Natural killer cell (primary cell): ENCODE results near the gene TBC1D10A. TPM values are rescaled to one million over a fixed set of nuclear protein-coding genes. Genes with fewer than 3 reads are reported as not detected.

Experiments used
- ATAC-seq, 3 donors: fragments of 150-1000 bp in 2 of 3; fragments of 200-7000 bp in 1 of 3; cut with Tn5 transposase; 1 replicate in 1 of 3; 2 replicates in 2 of 3; pipeline ENCODE4 v1.10.0; 2021; ENCODE audit warnings: mild to moderate bottlenecking in 2 of 3, moderate library complexity in 2 of 3
- DNase-seq, 2 donors: peaks; one replicate each; pipeline versions ENCODE4 v3.0.0 to v3.0.0-alpha.2; 2013 to 2021; ENCODE audit warnings: mixed read lengths in 1 of 2
- H3K27ac ChIP-seq: one replicate; pipeline ENCODE4 v1.5.1; 2013; ENCODE audit warnings: mild to moderate bottlenecking, low read length
- H3K27me3 ChIP-seq: one replicate; pipeline ENCODE4 v1.6.1; 2013; ENCODE audit warnings: low read length; ENCODE audit not compliant: control insufficient read depth, insufficient read depth
- H3K36me3 ChIP-seq: one replicate; pipeline ENCODE4 v1.6.1; 2013; ENCODE audit warnings: low read length; ENCODE audit not compliant: control insufficient read depth, insufficient read depth
- H3K4me1 ChIP-seq: one replicate; pipeline ENCODE4 v1.6.1; 2013; ENCODE audit warnings: low read length; ENCODE audit not compliant: control insufficient read depth, insufficient read depth
- H3K4me3 ChIP-seq: one replicate; pipeline ENCODE4 v1.5.1; 2013; ENCODE audit warnings: low read length
- H3K9me3 ChIP-seq: one replicate; pipeline ENCODE4 v1.6.1; 2013; ENCODE audit warnings: low read length; ENCODE audit not compliant: control insufficient read depth, insufficient read depth
- H3K27ac Mint-ChIP-seq, 2 donors: one replicate each; pipeline ENCODE4 v1.8.0; 2022; ENCODE audit warnings: mild to moderate bottlenecking in 2 of 2, mixed read lengths in 2 of 2, moderate library complexity in 1 of 2
- H3K27me3 Mint-ChIP-seq, 2 donors: one replicate each; pipeline ENCODE4 v1.8.0; 2022; ENCODE audit warnings: low read depth in 2 of 2, mixed read lengths in 2 of 2
- H3K36me3 Mint-ChIP-seq: one replicate; pipeline ENCODE4 v1.8.0; 2022; ENCODE audit warnings: mixed read lengths
- H3K4me1 Mint-ChIP-seq, 2 donors: one replicate each; pipeline ENCODE4 v1.8.0; 2022; ENCODE audit warnings: mixed read lengths in 2 of 2
- H3K4me3 Mint-ChIP-seq: one replicate; pipeline ENCODE4 v1.8.0; 2022; ENCODE audit warnings: mild to moderate bottlenecking, moderate library complexity, mixed read lengths
- H3K9me3 Mint-ChIP-seq, 2 donors: one replicate each; pipeline ENCODE4 v1.8.0; 2022; ENCODE audit warnings: mixed read lengths in 2 of 2
- WGBS: methylation state at CpG from one replicate; pipeline ENCODE4 v1.1.7; 2013; ENCODE audit warnings: missing lambda C conversion rate; ENCODE audit not compliant: insufficient coverage; 5-methylcytosine and 5-hydroxymethylcytosine counted together
- intact Hi-C: fragments of 100-400 bp; cut with micrococcal nuclease; formaldehyde crosslinking; loops from one replicate; pipeline ENCODE4 v1.14.2; 2022
- total RNA-seq, 4 donors: library from RNA; stranded (reverse); fragments of 120-200 nt in 1 of 4; gene quantifications; one replicate each; pipeline versions ENCODE4 v1.2.3 to v1.2.4, GENCODE V29; 2013 to 2022
- TF ChIP-seq, protein P1 (sequence below): fragments of 200-600 bp; IDR thresholded peaks from one replicate; pipeline ENCODE4 v1.8.0; 2022; ENCODE audit warnings: antibody characterized with exemption

The TBC1D10A gene
- total RNA-seq, 3 donors from 2014 or later (not counting 1 experiment from before 2014, with no cell fraction given), result 38.9 to 48.0 (median 47.9) TPM

DNA sequence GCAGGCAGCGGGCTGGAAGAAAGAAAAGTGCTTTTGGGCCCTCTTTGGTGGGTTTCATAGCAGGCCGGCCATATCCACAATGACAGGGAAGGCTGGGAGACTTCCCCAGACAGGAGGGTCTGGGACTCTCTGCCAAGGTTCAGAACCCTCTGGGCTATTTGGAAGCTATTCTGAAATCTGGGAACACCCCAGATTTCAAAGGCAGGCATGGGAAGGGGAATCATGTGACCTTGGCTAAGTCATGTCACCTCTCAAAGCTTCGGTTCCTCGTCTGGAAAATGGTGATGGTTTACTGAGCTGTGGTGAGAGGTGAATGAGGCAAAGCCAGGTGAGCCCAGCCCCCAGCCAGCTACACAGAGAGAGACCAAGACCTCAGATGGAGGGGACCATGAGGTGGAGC, 42.1 kb downstream of the TBC1D10A start:
- H3K27ac Mint-ChIP-seq, result no peak overlapping the region
- Histone ChIP-seq H3K4me3 (no peak overlapping the region), H3K36me3 (no peaks in the 10 kb centered on the region), H3K4me1 (peaks cover 47% of the 10 kb centered on the region), H3K9me3 (no peaks in the 10 kb centered on the region), H3K27ac (no peak overlapping the region), H3K27me3 (no peaks in the 10 kb centered on the region)
- intact Hi-C loops, result loop anchor here (5.0 kb wide), 1 partner anchor 37 kb away; the partner anchor contains the start of gene LIF
- H3K36me3 Mint-ChIP-seq, result no peaks in the 10 kb centered on the region
- H3K4me3 Mint-ChIP-seq, result no peak overlapping the region
- no peaks in the 10 kb centered on the region for H3K9me3 Mint-ChIP-seq
- 84% methylated on average over 4 of the region's 4 CpGs for WGBS
- TF ChIP-seq, protein P1, sequence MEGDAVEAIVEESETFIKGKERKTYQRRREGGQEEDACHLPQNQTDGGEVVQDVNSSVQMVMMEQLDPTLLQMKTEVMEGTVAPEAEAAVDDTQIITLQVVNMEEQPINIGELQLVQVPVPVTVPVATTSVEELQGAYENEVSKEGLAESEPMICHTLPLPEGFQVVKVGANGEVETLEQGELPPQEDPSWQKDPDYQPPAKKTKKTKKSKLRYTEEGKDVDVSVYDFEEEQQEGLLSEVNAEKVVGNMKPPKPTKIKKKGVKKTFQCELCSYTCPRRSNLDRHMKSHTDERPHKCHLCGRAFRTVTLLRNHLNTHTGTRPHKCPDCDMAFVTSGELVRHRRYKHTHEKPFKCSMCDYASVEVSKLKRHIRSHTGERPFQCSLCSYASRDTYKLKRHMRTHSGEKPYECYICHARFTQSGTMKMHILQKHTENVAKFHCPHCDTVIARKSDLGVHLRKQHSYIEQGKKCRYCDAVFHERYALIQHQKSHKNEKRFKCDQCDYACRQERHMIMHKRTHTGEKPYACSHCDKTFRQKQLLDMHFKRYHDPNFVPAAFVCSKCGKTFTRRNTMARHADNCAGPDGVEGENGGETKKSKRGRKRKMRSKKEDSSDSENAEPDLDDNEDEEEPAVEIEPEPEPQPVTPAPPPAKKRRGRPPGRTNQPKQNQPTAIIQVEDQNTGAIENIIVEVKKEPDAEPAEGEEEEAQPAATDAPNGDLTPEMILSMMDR, result no peak
- ATAC-seq (no peak), DNase-seq (no peak)
- peaks cover 14 to 24% of the 10 kb centered on the region in 2 donors for H3K4me1 Mint-ChIP-seq
- peaks cover 0 to 1% of the 10 kb centered on the region in 2 donors for H3K27me3 Mint-ChIP-seq

DNA sequence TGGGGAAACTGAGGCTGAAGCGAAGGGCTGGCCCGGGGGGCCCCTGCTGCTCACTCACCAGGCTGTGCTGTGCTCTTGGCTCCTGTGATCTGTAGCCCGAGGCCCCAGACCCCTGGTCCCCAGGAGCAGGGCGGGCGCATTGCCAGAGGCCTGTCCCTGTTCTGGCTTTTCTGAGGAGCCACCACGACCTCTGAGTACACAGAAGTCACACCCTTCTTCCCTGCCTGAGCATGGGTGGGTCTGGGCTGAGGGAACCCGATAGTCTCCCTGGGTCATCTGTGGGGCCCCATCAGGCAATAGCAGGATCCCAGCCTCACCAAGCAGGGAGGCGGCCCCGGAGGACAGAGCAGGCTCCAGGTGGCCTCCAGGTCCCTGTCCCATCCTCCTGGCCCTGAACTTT, 42.6 kb downstream of the TBC1D10A start:
- intact Hi-C loops, result no loop called here
- no peaks in the 10 kb centered on the region for H3K9me3 ChIP-seq
- TF ChIP-seq, protein P1, result no peak
- Mint-ChIP-seq H3K27me3 (peaks cover 0 to 3% of the 10 kb centered on the region in 2 donors), H3K36me3 (no peaks in the 10 kb centered on the region), H3K4me1 (peaks cover 17 to 24% of the 10 kb centered on the region in 2 donors), H3K4me3 (no peak overlapping the region), H3K27ac (no peak overlapping the region), H3K9me3 (no peaks in the 10 kb centered on the region)
- H3K27ac ChIP-seq, result no peak overlapping the region
- ATAC-seq (no peak), DNase-seq (no peak)
- no peak overlapping the region for H3K4me3 ChIP-seq
- WGBS, result 94% methylated on average over 9 of the region's 9 CpGs
- peaks cover 51% of the 10 kb centered on the region for H3K4me1 ChIP-seq
- H3K27me3 ChIP-seq, result no peaks in the 10 kb centered on the region
- no peaks in the 10 kb centered on the region for H3K36me3 ChIP-seq

DNA sequence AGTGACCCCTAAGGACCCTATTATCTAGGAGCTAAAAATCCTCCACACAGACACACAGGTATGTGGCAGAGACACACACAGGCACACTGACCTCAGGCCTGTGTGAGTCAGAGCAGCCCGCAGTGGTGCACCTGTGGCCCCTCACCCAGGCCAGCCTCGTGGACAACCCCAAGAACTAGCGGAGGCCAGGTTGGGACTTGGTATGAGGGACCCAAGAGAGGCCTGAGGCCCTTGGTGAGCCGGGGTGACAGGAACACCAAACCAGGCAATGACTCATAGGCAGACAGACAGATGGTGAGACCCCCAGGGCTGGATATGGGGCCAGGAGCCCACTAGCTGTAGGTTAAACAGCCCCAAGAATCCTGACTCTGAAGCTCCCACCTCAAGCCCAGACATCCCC, 43.4 kb downstream of the TBC1D10A start:
- Histone ChIP-seq H3K36me3 (no peaks in the 10 kb centered on the region), H3K4me3 (no peak overlapping the region), H3K27ac (no peak overlapping the region), H3K9me3 (no peaks in the 10 kb centered on the region), H3K4me1 (peaks cover 45% of the 10 kb centered on the region), H3K27me3 (no peaks in the 10 kb centered on the region)
- TF ChIP-seq, protein P1, result no peak
- H3K4me1 Mint-ChIP-seq, result peaks cover 17 to 20% of the 10 kb centered on the region in 2 donors
- ATAC-seq (no peak), DNase-seq (no peak)
- no peak overlapping the region for H3K4me3 Mint-ChIP-seq
- no peaks in the 10 kb centered on the region for H3K9me3 Mint-ChIP-seq
- 78% methylated on average over 4 of the region's 4 CpGs for WGBS
- H3K27ac Mint-ChIP-seq, result no peak overlapping the region
- H3K36me3 Mint-ChIP-seq, result no peaks in the 10 kb centered on the region
- peaks cover 0 to 7% of the 10 kb centered on the region in 2 donors for H3K27me3 Mint-ChIP-seq
- intact Hi-C loops, result no loop called here

DNA sequence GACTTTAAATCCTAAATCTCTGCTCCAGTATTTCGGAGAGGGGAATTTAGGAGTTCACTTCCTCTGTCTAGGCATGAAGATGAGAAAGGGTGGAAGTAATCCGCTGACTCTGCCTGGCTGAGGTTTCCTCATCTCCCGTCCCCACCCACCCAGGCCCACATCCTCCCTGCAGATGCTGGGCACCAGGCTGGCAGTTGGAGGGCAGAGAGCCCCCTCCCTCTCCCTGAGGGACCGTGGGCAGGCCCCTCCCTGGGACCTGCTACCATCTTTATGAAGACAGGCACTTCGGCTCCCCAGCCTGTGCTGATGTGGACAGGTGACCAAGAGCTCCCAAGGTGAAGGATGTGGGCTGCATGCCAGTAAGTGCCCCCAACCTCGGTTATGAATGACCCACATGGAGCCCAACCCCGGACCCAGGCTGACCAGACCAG, 44.1 kb downstream of the TBC1D10A start:
- WGBS, result 13% methylated on average over 5 of the region's 7 CpGs
- ATAC-seq (no peak), DNase-seq (no peak)
- TF ChIP-seq, protein P1, result no peak
- peaks cover 5 to 14% of the 10 kb centered on the region in 2 donors for H3K27me3 Mint-ChIP-seq
- Histone ChIP-seq H3K27me3 (no peaks in the 10 kb centered on the region), H3K9me3 (no peaks in the 10 kb centered on the region), H3K27ac (no peak overlapping the region), H3K36me3 (no peaks in the 10 kb centered on the region), H3K4me1 (peaks cover 38% of the 10 kb centered on the region), H3K4me3 (no peak overlapping the region)
- no peak overlapping the region for H3K4me3 Mint-ChIP-seq
- intact Hi-C loops, result no loop called here
- no peaks in the 10 kb centered on the region for H3K9me3 Mint-ChIP-seq
- no peaks in the 10 kb centered on the region for H3K36me3 Mint-ChIP-seq
- H3K27ac Mint-ChIP-seq, result no peak overlapping the region
- H3K4me1 Mint-ChIP-seq, result peaks cover 10 to 19% of the 10 kb centered on the region in 2 donors
